Activated gamma-delta T cell treated with anti-CD3 and anti-CD28 coated beads, Interleukin-2, amount 50 U/mL, for 16 hours (primary cell): ENCODE measurements around the gene PTPRN2.
"Not testable (repeated sequence)": the region's sequence is repeated elsewhere in the genome, so short reads cannot be mapped to it uniquely, and the experiment has no call there.

Source experiments
- DNase-seq: peaks from one replicate; pipeline ENCODE4 v3.0.0-alpha.2; 2020; ENCODE audit warnings: low read depth

PTPRN2 gene

DNA sequence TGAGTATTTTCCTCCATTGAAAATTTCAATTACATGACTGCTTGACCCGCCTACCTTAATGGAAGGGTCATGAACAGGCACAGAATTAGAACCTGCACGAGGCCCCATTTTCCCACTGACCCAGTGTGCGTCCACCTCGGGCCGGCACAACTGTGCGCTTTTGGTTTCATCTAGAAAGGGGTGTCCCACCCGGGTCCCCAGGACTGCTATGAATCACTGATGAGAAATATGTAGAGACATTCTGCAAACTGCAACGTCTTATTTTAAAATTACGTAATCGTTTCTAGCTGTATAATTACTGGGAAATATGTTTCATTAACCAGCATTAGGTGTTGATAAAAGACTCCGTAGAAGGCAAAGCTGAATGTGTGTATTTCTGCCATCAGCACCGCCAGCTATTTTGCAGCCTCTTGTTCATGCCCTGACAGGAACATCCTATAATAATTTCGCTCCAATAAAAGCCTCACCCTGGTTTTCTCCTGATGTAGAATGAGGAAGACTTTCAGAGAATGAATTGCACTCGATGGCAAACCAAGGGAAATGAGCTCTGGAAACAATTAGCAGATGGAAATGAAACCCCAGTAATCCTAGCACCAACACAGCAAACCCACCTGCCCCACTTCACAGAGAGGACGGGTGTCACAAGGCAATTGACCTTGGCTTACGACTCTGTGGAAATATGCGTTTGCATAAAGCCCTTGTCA is 688.7 kb downstream of the PTPRN2 start:
- DNase-seq: no peak

DNA sequence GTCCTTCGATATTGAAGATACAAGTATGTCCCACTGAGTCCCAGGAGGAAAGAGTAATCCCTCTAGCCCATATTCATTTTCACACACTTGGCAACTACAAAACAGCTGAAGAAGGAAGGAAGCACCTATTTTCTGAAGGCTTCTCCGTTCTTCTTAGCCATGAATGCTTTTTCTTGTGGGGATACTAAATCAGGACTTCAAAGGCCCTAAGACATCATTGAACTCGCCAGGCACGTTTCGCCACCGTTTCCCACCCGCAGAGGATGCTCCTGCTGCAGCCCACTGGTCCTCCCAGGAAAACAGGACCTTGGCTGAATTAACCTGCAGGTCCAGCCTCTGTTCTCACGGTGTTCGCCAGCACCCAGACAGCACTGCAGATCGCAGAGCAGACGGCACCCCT is 689.4 kb downstream of the PTPRN2 start:
- no peak for DNase-seq

GRCh38 chr7:157897681-157898080 is 689.9 kb downstream of the PTPRN2 start:
- no peak for DNase-seq

- DNase-seq: no peak
Observed at GRCh38 chr7:157896774-157897555, 690.7 kb downstream of the PTPRN2 start.

DNA sequence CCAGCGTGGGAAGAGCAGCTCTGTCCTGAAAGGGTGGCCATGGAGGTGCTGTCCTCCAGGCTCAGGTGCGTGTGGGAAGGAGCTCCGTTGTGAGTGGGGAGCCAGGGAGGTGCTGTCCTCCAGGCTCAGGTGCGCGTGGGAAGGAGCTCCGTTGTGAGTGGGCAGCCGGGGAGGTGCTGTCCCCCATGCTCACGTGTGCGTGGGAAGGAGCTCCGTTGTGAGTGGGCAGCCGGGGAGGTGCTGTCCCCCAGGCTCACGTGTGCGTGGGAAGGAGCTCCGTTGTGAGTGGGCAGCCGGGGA is 691.3 kb downstream of the PTPRN2 start:
- DNase-seq: not testable (repeated sequence)

DNA sequence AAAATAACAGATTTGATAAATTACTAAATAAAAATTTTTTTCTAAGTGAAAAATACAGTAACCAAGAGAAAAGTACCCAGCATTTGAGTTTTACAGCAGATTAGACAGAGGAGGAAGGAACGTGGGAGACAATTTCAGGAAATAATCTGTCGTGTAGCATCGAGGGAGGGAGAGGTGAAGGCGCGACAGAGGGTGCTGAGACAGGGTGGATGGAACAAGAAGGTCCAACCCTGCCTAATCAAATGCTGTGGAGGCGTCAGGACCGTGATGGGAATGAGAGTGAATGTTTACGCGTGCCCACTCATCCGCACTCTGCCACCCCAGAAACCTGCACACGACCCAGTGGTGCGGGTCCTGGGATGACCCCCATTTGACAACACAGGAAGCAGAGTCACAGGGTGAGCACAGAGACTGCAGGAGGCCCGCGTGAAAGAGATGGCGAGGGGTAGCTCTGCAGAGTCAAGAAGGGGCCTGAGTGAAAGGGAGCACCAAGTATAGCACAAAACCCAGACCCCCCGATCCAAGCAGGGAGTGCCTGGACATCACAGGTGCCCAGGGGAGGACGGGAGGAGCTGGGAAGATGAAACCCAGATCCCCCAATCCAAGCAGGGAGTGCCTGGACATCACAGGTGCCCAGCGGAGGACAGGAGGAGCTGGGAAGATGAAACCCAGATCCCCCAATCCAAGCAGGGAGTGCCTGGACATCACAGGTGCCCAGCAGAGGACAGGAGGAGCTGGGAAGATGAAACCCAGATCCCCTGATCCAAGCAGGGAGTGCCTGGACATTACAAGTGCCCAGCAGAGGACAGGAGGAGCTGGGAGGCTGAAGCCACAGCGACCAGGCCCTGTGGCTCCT is 691.9 kb downstream of the PTPRN2 start:
- DNase-seq: no peak

GRCh38 chr7:157895098-157895497 is 692.5 kb downstream of the PTPRN2 start:
- not testable (repeated sequence) for DNase-seq

DNA sequence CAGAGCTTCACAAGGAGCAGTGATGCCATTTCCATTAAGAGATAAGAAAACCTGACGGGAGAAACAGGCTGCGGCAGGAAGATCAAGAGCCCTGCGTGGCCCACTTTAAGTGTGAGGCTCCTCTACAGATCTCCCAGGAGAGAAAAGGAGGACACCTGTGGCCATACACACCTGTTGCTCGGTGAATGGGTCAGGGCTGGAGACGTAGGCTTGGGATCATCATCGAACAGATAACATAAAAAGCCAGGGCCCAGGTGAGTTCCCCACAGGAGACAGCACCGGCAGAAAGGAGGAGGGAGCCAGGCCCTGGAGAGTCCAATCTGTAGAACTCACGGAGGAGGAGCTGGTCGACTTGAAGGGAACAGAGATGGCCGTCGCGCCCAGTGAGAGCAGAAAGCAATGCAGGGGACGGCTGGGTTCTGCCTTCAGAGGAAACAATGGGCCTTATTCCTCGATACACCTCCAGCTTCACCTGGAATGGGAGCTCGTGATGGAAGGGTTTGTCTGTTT is 694.0 kb downstream of the PTPRN2 start:
- DNase-seq: no peak

- DNase-seq: no peak
Observed at GRCh38 chr7:157892751-157893523, 694.7 kb downstream of the PTPRN2 start.

GRCh38 chr7:157890921-157891401 is 696.7 kb downstream of the PTPRN2 start:
- DNase-seq: no peak

DNA sequence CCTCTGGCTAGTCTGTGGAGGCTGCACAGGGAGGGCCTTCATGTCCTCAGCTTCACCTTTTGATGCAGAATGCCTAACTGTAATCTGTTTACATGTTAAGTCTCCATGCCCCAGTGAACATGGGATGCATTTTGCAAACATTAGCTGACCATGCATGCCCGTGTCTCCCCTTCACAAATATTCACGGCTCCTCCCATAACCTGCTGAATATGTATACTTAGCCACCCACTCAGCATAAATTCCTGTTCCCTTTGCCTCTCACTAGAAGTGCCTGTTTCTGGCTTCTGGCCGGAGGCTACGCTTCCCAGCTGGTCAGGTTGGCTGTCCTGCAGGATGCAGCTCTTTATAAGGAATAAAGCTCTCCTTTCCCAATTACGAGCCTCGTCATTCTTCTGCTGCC is 698.1 kb downstream of the PTPRN2 start:
- no peak for DNase-seq

DNA sequence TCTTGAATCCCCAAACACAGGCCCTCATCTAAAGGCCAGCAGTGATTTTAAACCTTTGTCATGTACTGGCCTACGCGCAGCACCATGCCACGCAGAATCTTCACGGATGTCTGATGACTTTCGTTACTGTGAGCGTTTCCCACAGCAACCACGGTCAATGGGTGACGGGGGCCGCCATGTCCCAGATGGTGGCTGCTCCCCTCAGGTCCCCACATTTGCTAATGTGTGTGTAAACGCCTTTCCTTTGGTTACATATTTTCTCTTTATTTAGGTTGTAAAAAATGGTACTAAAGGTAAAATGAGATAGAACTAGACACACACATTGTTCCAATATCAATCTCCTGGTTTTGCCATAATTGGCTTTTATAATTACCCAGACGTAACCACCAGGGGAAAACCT is 699.0 kb downstream of the PTPRN2 start:
- DNase-seq: no peak

DNA sequence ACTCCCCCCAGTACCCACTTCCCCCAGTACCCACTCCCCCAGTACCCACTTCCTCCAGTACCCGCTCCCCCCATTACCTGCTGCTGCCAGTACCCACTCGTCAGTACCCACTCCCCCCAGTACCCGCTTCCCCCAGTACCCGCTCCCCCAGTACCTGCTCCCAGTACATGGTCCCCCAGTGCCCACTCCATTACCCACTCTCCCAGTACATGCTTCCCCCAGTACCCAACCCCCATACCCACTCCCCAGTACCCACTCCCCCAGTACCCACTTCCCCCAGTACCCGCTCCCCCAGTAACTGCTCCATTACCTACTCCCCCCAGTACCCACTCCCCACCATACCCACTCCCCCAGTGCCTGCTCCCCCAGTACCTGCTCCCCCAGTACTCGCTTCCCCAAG is 700.2 kb downstream of the PTPRN2 start:
- no peak for DNase-seq

DNA sequence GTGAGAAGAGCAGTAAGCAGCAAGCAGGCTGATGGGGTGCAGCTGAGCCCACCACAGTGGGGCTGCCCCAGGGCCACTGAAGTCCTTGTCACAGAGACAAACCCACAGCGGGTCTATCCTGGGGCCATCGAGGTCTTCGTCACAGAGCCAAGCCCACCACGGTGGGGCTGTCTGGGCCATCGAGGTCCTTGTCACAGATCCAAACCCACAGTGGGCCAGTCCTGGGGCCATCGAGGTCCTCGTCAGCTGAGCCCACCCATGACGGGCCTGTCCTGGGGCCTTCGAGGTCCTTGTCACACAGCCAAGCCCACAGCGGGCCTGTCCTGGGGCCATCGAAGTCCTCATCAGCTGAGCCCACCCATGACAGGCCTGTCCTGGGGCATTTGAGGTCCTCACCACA is 700.9 kb downstream of the PTPRN2 start:
- DNase-seq: no peak

- no peak for DNase-seq
Observed at GRCh38 chr7:157886266-157886665, 701.4 kb downstream of the PTPRN2 start.

- DNase-seq: no peak
Observed at GRCh38 chr7:157885140-157885539, 702.5 kb downstream of the PTPRN2 start.

DNA sequence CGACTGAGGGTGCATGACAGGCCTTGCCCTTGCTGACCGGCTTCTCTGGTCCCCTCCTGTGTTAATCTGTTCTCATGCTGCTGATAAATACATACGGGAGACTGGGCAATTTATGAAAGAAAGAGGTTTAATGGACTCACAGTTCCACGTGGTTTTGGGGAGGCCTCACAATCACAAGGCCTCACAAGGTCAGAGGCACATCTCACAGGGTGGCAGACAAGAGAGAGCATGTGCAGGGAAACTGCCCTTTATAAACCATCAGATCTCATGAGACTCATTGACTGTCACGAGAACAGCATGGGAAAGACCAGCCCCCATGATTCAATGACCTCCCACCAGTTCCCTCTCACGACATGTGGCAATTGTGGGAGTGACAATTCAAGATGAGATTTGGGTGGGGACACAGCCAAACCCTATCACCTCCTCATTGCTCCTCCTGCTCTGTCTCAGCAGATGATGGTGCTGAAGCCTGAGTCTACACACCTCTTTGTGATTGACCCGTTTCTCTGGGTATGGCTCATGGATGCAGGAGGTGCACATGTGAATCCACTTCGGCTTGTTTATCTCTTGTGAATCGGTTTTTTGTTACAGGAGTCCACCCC is 703.1 kb downstream of the PTPRN2 start:
- no peak for DNase-seq

GRCh38 chr7:157881048-157881771 is 706.4 kb downstream of the PTPRN2 start:
- DNase-seq: no peak

DNA sequence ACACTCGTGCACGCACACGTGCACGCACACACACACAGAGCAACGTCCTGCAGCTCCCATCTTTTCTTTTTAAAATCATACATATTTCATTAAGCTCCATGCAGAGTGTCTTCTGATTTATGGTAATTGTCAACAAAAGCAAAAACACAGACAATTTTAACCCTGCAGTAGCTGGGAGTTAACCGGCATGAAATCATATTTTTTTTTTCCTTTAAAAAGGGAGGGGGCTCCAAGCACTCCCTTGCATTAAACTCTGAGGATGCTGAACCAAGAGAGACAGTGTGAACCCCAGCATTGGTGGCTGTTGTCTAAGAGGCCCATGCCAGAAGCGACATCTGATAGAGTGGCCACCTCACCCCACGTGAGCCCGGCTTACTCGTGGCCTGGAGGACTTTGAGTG is 708.2 kb downstream of the PTPRN2 start:
- DNase-seq: no peak

DNA sequence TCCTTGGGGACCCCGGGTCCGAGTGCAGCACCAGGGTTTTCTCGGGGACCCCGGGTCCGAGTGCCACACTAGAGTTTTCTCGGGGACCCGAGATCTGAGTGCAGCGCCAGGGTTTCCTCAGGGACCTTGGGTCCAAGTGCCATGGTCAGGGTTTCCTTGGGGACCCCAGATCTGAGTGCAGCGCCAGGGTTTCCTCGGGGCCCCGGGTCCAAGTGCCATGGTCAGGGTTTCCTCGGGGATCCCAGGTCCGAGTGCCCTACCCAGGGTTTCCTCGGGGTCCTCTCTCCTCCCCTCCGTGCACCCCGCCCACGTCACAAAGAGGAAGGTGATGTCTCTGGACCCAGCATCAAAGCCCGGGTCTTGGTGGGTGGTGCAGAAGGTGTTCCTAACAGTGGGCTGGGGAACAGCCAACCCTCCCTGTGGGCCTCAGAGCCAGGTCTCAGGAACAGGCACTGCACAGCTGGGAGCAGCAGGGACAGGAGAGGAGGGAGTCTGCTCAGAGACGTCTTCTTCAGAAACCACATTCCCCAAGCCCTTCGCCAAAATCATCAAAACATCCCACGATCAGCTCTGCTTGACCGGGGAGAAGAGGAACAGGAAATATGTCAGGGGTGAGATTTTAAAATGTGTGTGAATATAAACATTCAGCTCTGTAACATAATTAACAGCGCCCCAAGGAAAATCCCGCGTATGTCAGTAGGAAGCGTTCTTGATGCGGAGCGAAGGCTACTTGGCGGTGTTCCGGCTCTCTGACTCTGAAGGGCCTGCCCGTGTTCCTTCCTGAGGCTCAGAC is 710.1 kb downstream of the PTPRN2 start:
- DNase-seq: no peak
